ENCODE measurements around the gene STARD5. TPM values are rescaled to one million over a fixed set of nuclear protein-coding genes. Genes with fewer than 3 reads are reported as not detected.

The STARD5 gene
- total RNA-seq, 4 donors from 2014 or later: 54.6 to 88.2 (median 67.4) TPM

DNA sequence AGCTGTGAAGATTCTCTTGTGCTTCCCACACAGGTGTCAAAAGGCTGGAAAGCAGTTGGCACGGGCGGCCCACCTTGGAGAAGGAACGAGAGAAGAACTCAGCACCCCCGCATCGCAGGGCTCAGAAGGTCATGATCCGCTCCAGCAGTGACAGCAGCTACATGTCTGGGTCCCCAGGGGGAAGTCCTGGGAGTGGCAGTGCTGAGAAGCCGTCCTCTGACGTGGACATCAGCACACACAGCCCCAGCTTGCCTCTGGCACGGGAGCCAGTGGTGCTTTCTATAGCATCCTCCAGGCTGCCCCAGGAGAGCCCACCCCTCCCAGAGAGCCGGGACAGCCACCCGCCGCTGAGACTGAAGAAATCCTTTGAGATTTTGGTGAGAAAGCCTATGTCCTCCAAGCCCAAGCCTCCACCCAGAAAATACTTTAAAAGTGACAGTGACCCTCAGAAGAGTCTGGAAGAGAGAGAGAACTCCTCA, 31.4 kb downstream of the STARD5 start:
- 90% methylated on average over 8 of the region's 12 CpGs for WGBS
- Histone ChIP-seq H3K27me3 (no peaks in the 10 kb centered on the region), H3K4me3 (no peak overlapping the region), H3K27ac (no peak overlapping the region), H3K9me3 (no peaks in the 10 kb centered on the region), H3K36me3 (peaks cover 11% of the 10 kb centered on the region), H3K4me1 (peaks cover 35% of the 10 kb centered on the region)
- peak in 1 of 2 donors; percentile 58 for DNase-seq (ENCODE audit: low spot score in 2 of 2)
- TF ChIP-seq POLR2AphosphoS5 (IDR thresholded peaks at IDR 0.05) (no peak), EP300 (IDR thresholded peaks at IDR 0.05) (no peak), POLR2A (IDR thresholded peaks at IDR 0.05) (no peak)
- TF ChIP-seq, protein P1, sequence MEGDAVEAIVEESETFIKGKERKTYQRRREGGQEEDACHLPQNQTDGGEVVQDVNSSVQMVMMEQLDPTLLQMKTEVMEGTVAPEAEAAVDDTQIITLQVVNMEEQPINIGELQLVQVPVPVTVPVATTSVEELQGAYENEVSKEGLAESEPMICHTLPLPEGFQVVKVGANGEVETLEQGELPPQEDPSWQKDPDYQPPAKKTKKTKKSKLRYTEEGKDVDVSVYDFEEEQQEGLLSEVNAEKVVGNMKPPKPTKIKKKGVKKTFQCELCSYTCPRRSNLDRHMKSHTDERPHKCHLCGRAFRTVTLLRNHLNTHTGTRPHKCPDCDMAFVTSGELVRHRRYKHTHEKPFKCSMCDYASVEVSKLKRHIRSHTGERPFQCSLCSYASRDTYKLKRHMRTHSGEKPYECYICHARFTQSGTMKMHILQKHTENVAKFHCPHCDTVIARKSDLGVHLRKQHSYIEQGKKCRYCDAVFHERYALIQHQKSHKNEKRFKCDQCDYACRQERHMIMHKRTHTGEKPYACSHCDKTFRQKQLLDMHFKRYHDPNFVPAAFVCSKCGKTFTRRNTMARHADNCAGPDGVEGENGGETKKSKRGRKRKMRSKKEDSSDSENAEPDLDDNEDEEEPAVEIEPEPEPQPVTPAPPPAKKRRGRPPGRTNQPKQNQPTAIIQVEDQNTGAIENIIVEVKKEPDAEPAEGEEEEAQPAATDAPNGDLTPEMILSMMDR (IDR thresholded peaks at IDR 0.05): no peak

DNA sequence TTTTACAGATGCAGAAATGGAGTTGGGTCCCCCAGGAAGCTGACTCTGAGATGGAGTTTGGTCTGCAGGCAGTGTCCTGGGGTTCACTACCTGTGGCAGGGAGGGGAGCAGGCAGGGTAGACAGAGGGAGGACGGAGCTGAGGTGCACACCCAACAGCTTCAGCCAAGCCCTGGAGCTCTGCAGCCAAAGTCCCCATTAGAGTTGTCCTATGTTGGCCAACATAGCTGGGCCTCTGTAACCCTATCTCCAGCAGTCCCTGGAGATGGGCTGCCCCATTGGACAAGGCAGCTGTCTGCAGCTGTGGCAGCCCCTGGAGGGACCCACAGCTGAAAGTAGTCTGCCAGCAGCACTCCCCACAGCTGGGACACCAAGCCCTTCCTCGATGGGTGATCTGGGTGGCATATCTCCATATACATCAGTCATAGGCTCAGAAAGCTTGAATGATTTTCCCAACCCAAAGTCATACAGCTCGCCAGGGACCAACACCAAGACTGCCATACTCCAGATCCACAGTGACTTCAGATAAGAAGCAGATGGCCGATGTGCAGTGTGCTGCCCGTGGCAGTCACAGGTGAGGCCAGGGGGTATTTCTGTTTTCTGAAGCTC, 31.9 kb downstream of the STARD5 start:
- H3K27me3 ChIP-seq: no peaks in the 10 kb centered on the region
- TF ChIP-seq, protein P1 (IDR thresholded peaks at IDR 0.05): no peak
- TF ChIP-seq EP300 (IDR thresholded peaks at IDR 0.05) (no peak), POLR2A (IDR thresholded peaks at IDR 0.05) (no peak)
- H3K4me1 ChIP-seq: peaks cover 29% of the 10 kb centered on the region
- peaks cover 11% of the 10 kb centered on the region for H3K36me3 ChIP-seq
- H3K27ac ChIP-seq: no peak overlapping the region
- WGBS: 94% methylated on average over 4 of the region's 5 CpGs
- H3K9me3 ChIP-seq: no peaks in the 10 kb centered on the region
- H3K4me3 ChIP-seq: no peak overlapping the region
- peak in 1 of 2 donors; percentile 28 for DNase-seq (ENCODE audit: low spot score in 2 of 2)

DNA sequence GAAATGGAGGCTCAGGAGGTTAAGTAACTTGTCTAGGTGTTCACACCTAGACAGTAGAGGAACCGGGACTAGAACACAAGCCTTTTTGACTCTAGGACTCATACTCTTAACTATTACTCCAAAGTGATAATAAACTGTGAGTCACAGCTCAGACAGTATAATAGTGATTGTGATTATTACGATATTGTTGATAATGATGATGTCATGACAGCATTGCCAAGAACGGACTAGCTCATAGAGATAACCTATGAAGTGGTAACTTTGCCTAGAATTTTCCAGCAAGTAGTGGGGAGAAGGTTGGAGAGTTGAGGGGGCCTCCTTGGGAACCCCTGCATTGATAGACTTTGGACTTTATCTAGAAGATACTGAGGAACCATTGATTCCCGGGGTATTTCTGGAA, 34.0 kb downstream of the STARD5 start:
- H3K4me3 ChIP-seq: no peak overlapping the region
- 90% methylated on average over 4 of the region's 4 CpGs for WGBS
- no peak for DNase-seq (ENCODE audit: low spot score in 2 of 2)
- peaks cover 20% of the 10 kb centered on the region for H3K36me3 ChIP-seq
- H3K9me3 ChIP-seq: no peaks in the 10 kb centered on the region
- TF ChIP-seq, protein P1 (IDR thresholded peaks at IDR 0.05): no peak
- no peak for TF ChIP-seq EP300 (IDR thresholded peaks at IDR 0.05)
- TF ChIP-seq POLR2AphosphoS5 (IDR thresholded peaks at IDR 0.05): no peak
- no peak for TF ChIP-seq POLR2A (IDR thresholded peaks at IDR 0.05)
- H3K4me1 ChIP-seq: peaks cover 16% of the 10 kb centered on the region
- H3K27me3 ChIP-seq: no peaks in the 10 kb centered on the region
- H3K27ac ChIP-seq: no peak overlapping the region

DNA sequence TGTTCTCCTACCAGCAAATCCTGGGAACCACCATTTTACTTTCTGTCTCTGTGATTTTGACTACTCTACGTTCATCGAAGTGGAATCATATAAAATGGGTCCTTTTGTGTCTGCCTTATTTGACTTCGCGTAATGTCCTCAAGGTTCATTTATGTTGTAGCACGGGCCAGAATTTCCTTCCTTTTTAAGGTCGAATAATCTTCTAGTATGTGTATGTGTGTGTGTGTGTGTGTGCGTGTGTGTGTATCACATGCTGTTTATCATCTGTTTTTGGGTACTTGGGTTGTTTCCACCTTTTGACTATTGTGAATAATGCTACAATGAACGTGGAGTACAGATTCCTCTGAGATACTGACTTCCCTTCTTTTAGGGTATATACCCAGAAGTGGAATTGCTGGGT, 35.3 kb downstream of the STARD5 start:
- H3K36me3 ChIP-seq: peaks cover 17% of the 10 kb centered on the region
- 89% methylated on average over 8 of the region's 8 CpGs for WGBS

DNA sequence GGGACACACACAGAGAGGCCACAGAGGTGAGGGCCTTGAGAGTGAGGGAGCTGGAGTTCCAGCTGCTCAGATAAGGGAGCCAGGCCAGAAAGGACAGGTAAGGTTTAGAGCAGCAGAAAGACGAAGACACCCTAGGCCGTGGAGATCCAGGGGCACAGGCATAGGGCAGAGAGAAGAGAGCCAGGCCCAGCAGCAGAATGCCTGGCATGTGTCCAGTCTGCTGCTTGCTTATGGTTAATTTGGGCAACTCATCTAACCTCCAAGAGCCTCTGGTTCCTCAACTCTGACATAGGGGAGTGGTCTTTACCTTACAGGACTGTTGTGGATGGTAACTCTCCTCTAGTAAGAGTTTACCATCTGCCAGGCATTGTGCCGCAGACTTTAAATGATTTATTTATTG, 35.9 kb downstream of the STARD5 start:
- no peaks in the 10 kb centered on the region for H3K4me1 ChIP-seq
- 95% methylated on average over 3 of the region's 3 CpGs for WGBS
- H3K36me3 ChIP-seq: peaks cover 15% of the 10 kb centered on the region
- H3K27ac ChIP-seq: no peak overlapping the region
- no peaks in the 10 kb centered on the region for H3K27me3 ChIP-seq
- H3K9me3 ChIP-seq: no peaks in the 10 kb centered on the region
- no peak overlapping the region for H3K4me3 ChIP-seq
- TF ChIP-seq POLR2AphosphoS5 (IDR thresholded peaks at IDR 0.05) (no peak), EP300 (IDR thresholded peaks at IDR 0.05) (no peak), POLR2A (IDR thresholded peaks at IDR 0.05) (no peak)
- TF ChIP-seq, protein P1 (IDR thresholded peaks at IDR 0.05): no peak
- peak in 1 of 2 donors; percentile 38 for DNase-seq (ENCODE audit: low spot score in 2 of 2)

More for the DNA sequence above, 35.3 kb downstream of the STARD5 start:
- H3K9me3 ChIP-seq: no peaks in the 10 kb centered on the region
- H3K4me1 ChIP-seq: peaks cover 3% of the 10 kb centered on the region
- no peaks in the 10 kb centered on the region for H3K27me3 ChIP-seq
- H3K27ac ChIP-seq: no peak overlapping the region
- DNase-seq (ENCODE audit: low spot score in 2 of 2): no peak
- no peak overlapping the region for H3K4me3 ChIP-seq
- TF ChIP-seq POLR2AphosphoS5 (IDR thresholded peaks at IDR 0.05): no peak
- no peak for TF ChIP-seq POLR2A (IDR thresholded peaks at IDR 0.05)
- no peak for TF ChIP-seq EP300 (IDR thresholded peaks at IDR 0.05)
- TF ChIP-seq, protein P1 (IDR thresholded peaks at IDR 0.05): no peak
